NOMO-1 (cell line): ENCODE measurements around the gene ATG9B.
A peak's percentile ranks its signal among the peaks of the same experiment; 100 is the strongest.
"Not testable (repeated sequence)": the region's sequence is repeated elsewhere in the genome, so short reads cannot be mapped to it uniquely, and the experiment has no call there.

Experiments used
- DNase-seq, 2 experiments: peaks; one replicate each; lab custom pipeline; 2025; ENCODE audit not compliant: unreplicated experiment in 2 of 2; lab: John Stamatoyannopoulos, UW

Gene ATG9B

DNA sequence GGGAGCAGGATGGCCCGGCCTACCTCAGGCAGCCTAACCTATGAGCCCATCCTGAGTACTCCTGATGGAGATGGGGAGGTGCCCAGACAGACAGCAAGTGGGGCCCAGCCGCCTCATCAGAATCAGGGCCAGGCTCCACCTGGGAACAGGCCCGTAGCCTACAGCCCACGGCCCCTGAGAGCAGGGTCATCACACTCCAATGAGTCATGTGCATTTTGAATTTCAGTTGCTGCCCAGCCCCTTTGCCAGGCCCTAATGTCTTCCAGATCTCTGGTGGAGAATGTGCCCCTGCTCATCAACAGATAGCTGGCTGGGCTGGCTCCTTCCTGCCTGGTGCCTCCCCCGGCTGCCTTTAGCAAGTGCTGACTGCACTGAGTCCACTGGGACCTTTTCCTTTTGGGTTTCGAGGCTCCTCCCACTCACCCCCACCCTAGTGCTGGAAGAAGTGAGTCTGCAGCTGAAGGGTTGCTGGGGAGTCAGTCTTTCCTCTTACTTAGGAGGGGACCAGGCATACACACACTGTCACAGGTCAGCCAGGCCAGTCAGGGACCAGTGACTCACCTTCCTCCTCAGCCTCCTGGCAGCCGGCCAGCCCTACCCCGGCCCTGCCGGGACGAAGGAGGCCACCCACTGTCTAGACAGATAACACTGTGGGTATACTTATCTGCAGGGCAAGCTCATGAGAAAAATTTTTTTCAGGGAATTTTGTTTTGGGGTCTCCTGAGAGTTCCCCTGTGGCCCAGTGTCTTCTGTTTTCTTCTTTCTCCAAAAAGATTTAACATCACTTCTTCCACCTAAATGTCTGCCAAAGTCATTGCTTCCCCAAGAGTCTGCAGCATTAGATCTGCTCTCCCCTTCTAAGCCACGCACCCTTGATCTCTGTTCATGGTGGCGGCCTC lies 14.9 kb upstream of the ATG9B start:
- peak in 1 of 2 experiments; percentile 22 for DNase-seq

GRCh38 chr7:151035902-151036301 lies 11.6 kb upstream of the ATG9B start:
- DNase-seq: no peak

DNA sequence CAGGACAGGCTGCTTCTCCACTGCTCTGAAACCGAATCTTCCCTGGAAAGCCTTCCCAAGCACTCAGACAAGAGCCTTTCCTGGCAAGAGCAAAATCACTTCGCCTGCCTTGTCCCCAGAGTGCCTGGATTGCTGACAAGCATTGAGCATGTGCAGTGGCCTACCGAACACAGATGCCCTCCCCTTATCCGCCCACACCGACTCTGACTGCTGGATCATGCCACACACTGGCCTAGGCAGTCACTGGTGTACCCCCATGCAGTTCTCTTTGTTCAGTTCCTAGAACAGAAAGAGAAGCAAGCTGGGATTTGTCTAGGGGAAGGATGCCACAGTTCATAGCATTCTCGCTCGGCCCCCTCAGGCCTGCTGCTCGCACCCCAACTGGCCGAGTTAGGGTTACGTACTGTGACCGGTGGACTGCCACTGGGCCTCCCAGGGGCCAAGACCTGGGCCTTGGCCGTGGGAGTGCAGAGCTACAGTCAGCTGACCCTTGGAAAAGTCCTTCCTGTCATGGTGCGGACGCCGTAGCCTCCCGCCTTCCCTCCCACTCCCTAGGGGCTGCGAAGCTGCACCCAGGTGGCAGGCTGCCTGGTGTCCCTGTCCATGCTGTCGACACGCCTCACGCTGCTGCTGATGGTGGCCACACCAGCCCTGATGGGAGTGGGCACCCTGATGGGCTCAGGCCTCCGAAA lies 10.9 kb upstream of the ATG9B start:
- DNase-seq: no peak

DNA sequence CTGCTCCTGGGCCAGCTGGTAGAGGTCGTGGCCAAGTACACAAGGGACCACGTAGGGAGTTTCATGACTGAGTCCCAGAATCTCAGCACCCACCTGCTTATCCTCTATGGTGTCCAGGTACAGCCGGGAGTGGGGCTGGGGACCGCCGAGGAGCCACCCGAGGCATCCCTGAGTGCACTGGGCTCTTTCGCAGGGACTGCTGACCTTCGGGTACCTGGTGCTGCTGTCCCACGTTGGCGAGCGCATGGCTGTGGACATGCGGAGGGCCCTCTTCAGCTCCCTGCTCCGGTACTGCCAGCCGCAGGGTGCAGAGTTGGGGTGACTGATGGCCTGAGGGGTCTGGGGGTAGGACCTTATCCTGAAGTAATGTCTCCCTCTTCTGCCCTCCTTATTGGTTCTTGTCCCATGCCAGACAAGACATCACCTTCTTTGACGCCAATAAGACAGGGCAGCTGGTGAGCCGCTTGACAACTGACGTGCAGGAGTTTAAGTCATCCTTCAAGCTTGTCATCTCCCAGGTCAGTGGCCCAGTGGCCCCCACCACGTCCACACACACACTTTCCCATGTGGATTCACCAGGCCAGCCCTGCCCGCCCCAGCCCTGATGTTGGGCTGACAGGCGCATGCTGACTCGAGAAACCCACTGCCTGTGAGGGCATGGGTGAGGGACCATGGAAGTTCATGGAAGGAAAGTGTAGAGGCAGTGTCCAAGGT lies 10.2 kb upstream of the ATG9B start:
- DNase-seq: no peak

DNA sequence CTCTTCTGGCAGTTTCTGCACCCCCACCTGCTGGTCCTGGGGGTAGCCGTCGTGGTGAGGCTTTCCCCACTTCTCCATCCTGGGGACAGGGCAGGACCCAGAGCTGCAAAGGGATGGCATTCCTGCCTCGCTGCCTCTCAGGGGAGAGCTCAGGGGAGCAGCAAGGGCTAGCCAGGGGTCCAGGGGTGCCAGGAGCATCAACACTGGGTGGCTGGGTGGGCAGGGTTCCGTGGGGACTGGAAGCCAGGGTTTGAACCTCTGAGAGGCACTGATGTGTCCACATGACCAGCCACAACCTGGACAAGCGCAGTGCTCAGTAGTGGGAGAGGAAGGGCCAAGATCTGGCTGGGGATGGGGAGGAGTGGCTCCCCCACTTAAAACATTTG lies 9.6 kb upstream of the ATG9B start:
- no peak for DNase-seq

DNA sequence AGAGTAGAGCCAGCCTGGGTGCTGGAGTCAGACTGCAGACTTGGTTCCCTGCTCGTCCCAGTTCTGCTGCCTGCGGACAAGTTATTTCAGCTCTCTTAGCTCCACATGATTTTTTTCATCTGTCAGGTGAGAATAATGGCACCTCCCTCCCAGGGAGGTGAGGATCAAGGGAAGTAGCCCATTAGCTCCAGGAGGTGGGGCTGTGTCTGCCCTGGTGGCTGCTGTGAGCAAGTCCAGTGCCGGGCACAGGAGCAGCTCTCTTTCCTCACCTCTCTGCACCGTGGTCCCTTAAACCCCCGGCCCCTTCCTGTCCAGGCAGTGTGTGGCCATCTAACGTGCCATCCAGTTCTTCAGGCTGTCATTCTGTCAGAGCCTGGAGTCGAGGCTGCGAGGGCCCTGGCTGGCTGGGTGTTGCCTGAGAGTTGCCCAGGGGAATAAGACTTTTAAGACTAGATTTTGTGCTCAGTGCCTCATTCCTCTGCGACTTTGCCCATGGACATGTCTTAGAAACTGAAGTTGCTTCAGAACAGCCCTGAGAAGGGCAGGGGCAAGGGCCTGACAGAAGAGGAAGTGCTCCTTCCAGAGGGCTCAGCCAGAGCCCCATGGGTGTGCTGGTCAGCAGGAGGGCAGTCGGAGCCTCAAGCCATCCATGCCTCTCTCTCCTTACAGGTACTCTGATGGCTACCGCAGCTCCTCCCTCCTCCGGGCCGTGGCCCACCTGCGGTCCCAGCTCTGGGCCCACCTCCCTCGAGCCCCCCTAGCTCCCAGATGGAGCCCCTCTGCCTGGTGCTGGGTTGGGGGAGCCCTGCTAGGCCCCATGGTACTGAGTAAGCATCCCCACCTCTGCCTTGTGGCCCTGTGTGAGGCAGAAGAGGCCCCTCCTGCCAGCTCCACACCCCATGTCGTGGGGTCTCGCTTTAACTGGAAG lies 8.9 kb upstream of the ATG9B start:
- DNase-seq: no peak

GRCh38 chr7:151031011-151031410 lies 6.7 kb upstream of the ATG9B start:
- no peak for DNase-seq

DNA sequence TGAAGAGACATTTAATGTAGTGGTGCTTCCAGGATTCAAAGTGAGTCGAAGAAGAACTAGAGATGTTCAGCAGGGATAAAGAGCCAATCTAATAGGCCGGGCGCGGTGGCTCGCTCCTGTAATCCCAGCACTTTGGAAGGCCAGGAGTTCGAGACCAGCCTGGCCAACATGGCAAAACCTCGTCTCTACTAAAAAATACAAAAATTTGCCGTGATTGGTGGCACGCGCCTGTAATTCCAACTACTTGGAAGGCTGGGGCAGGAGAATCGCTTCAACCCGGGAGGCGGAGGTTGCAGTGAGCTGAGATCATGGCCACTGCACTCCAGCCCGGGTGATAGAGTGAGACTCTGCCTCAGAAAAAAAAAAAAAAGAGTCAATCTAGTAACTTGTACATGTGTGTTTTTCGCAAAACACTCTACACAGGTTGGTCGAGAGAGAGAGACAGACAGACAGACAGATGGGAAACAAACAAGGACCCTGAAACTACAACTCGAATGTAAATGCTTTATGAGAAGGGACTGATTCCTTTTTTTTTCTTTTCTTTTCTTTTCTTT lies 4.7 kb upstream of the ATG9B start:
- no peak for DNase-seq

GRCh38 chr7:151028131-151028947 lies 4.0 kb upstream of the ATG9B start, which contains the start of gene ABCB8:
ABCB8 (plus strand) TSS chr7:151028450; CDS start chr7:151028516, 66 bp downstream.
- peak; percentile 85 to 88 for DNase-seq

DNA sequence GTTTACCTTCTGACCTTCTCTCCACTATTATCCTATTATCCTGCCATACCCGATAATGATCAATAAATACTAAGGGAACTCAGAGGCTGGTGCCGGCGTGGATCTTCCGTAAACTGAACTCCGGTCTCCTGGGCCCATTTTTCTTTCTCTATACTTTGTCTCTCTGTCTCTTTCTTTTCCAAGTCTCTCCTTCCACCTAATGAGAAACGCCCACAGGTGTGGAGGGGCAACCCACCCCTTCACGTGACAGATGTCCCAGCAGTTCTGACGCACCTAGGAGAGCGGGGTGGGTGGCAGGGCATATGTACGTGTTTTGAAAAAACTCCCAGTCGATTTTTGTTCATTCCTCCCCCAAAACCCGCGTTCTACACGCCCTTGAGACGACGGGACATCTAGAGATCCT lies 3.4 kb upstream of the ATG9B start:
- not testable (repeated sequence) for DNase-seq

DNA sequence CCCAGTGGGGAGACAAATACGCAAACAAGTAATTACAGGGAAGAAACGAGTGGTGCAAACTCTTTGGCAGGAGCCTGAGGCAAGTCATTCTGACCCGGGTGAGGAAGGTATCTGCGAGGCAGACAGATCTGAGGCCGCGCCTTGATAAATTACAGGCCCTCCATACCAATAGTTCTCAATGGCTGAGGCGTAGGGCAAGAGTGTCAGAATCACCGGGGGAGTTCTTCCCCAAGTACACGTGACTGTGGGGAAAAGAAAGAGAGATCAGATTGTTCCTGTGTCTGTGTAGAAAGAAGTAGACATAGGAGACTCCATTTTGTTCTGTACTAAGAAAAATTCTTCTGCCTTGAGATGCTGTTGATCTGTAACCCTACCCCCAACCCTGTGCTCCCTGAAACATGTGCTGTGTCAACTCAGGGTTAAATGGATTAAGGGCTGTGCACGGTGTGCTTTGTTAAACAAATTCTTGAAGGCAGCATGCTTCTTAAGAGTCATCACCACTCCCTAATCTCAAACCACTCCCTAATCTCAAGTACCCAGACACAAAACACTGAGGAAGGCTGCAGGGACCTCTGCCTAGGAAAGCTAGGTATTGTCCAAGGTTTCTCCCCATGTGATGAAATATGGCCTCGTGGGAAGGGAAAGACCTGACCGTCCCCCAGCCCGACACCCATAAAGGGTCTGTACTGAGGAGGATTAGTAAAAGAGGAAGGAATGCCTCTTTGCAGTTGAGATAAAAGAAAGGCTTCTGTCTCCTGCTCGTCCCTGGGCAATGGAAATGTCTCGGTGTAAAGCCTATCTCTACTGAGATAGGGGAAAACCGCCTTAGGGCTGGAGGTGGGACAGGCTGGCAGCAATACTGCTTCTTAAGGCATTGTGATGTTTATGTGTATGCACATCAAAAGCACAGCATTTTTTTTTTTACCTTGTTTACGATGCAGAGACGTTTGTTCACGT lies 2.8 kb upstream of the ATG9B start:
- DNase-seq: not testable (repeated sequence)

GRCh38 chr7:151025924-151026671 lies 1.8 kb upstream of the ATG9B start:
- DNase-seq: no peak

DNA sequence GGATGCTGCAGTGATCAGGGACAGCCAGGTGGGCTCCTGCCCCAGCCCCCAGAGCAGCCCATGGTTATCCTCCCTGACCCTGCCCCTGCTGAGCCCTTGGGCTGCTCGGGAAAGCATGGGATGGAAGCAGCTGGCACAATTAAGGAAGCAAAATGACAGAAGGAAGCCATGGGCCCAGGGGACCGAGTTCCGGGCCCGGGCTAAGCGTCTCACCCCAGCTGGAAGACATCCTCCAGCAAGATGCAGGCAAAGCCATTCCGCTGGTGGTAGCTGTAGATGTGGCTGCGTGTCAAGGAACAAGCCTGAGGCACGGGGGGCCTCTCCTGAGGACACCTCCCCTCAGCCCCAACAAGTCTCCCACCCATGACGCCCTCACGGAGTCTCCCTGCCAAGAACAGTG lies 1.1 kb downstream of the ATG9B start:
- no peak for DNase-seq

DNA sequence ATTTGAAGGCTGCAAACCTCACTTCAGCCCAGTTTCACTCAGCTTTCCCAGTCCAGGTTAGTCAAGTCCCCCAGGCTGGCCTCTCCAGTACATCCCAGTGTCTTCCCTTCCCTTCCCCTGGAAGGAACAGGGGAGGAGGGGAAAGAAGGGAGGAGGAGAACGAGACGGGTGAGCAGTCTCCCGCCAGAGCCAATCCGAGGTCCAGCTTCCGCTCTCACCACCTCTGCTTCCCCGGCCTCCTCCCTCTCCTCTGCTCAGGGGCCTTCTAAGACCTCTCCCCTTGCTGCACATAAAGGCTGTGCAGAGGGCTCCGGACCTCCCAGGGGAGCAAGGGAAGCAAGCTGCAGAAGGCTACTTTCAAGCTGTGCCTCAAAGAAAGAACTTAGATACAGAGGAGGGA lies 4.1 kb downstream of the ATG9B start:
- no peak for DNase-seq

GRCh38 chr7:151019130-151019447 lies 5.2 kb downstream of the ATG9B start:
- DNase-seq: no peak

DNA sequence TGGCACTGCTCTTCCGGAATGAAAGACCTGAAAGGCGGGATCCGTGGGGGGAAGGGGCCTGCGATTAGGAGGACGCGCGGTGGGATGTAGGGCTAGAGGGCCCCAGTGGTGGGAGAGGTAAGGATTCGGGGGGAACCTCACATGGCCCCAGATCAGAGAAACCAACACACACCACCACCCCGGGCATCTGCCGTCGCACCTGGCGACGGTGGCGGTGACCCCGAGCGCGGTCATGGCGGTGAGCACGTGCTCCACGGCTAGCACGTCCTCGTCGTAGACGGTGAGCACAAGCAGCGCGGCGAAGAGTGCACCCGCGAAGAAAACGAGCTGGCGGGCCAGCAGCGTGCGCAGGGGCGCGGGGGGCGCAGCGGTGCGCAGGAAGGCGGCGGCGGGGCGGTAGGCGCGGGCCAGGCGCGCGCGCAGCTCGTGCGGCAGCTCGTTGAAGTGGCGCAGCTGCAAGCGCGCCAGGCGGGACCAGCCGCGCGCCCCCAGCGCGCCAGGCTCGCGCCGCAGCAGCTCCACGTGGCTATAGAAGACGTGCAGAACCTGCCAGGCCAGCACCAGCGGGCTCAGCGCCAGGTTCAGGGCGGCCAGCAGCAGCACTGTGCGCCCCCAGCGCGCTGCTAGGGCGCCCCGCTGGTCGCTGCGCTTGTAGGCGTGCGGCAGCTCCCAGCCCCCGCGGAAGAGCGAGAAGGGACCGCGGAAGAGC lies 5.7 kb downstream of the ATG9B start:
- DNase-seq: no peak

- peak in 1 of 2 experiments; percentile 6 for DNase-seq
These were observed 6.3 kb downstream of the ATG9B start for GRCh38 chr7:151017953-151018420.
